PFSK-1 (cell line): Measurements from ENCODE around the gene RBFOX1.

ENCODE experiments used
- FOXP2 ChIP-seq: optimal IDR thresholded peaks from 2 replicates; pipeline ENCODE3; 2011; ENCODE audit warnings: borderline replicate concordance, control low read depth, inconsistent platforms; ENCODE audit not compliant: insufficient read depth; ENCODE audit errors: extremely low read length, extremely low read depth
- POLR2AphosphoS5 ChIP-seq: IDR thresholded peaks from 2 replicates; pipeline ENCODE4 v1.6.1; 2012; ENCODE audit warnings: low read depth, mild to moderate bottlenecking, control low read depth, low read length, moderate library complexity
- REST ChIP-seq, 2 experiments: IDR thresholded peaks; 2 replicates each; pipeline versions ENCODE4 v1.6.1 to v1.8.0; 2011 to 2012; ENCODE audit warnings: low read depth in 2 of 2, low read length in 2 of 2, control low read depth in 1 of 2, inconsistent platforms in 1 of 2, mild to moderate bottlenecking in 1 of 2, moderate library complexity in 1 of 2; ENCODE audit not compliant: insufficient read depth in 1 of 2
- SIN3A ChIP-seq: IDR thresholded peaks from 2 replicates; pipeline ENCODE4 v1.6.1; 2012; ENCODE audit warnings: mild to moderate bottlenecking, low read length, moderate library complexity, borderline replicate concordance; ENCODE audit not compliant: insufficient read depth
- TAF1 ChIP-seq: IDR thresholded peaks from 2 replicates; pipeline ENCODE4 v1.6.1; 2012; ENCODE audit warnings: low read length, control low read depth, borderline replicate concordance; ENCODE audit not compliant: insufficient read depth

RBFOX1 gene

GRCh38 chr16:7294020-7294419 lies 38.6 kb upstream of the RBFOX1 start:
- TF ChIP-seq POLR2AphosphoS5, result no peak
- TF ChIP-seq SIN3A, result no peak
- TF ChIP-seq TAF1, result no peak
- no peak for TF ChIP-seq REST (IDR thresholded peaks at IDR 0.05; ENCODE audit: insufficient read depth in 1 of 2, low read depth in 2 of 2, low read length in 2 of 2)
- no peak for TF ChIP-seq FOXP2

- TF ChIP-seq TAF1 (no peak), REST (IDR thresholded peaks at IDR 0.05; ENCODE audit: insufficient read depth in 1 of 2, low read depth in 2 of 2, low read length in 2 of 2) (no peak), FOXP2 (no peak), POLR2AphosphoS5 (no peak), SIN3A (no peak)
Observed at GRCh38 chr16:7303052-7303610, 29.5 kb upstream of the RBFOX1 start.

GRCh38 chr16:7303660-7304200 lies 28.9 kb upstream of the RBFOX1 start:
- TF ChIP-seq REST (IDR thresholded peaks at IDR 0.05; ENCODE audit: insufficient read depth in 1 of 2, low read depth in 2 of 2, low read length in 2 of 2), result no peak
- no peak for TF ChIP-seq SIN3A
- TF ChIP-seq FOXP2, result no peak
- TF ChIP-seq POLR2AphosphoS5, result no peak
- TF ChIP-seq TAF1, result no peak

- TF ChIP-seq FOXP2 (no peak), SIN3A (no peak), TAF1 (no peak), REST (IDR thresholded peaks at IDR 0.05; ENCODE audit: insufficient read depth in 1 of 2, low read depth in 2 of 2, low read length in 2 of 2) (no peak), POLR2AphosphoS5 (no peak)
Observed at GRCh38 chr16:7304279-7304678, 28.4 kb upstream of the RBFOX1 start.
